GM21367 (cell line): ENCODE measurements around the gene CLDN34.

ENCODE experiments used
- ATAC-seq: cut with Tn5 transposase; IDR thresholded peaks from one replicate; pipeline ENCODE4 v1.9.1; 2021; ENCODE audit not compliant: unreplicated experiment

CLDN34 gene

GRCh38 chrX:10015355-10015722 lies 48.2 kb downstream of the CLDN34 start:
- no peak for ATAC-seq

GRCh38 chrX:10015723-10016518 lies 48.8 kb downstream of the CLDN34 start:
- no peak for ATAC-seq

DNA sequence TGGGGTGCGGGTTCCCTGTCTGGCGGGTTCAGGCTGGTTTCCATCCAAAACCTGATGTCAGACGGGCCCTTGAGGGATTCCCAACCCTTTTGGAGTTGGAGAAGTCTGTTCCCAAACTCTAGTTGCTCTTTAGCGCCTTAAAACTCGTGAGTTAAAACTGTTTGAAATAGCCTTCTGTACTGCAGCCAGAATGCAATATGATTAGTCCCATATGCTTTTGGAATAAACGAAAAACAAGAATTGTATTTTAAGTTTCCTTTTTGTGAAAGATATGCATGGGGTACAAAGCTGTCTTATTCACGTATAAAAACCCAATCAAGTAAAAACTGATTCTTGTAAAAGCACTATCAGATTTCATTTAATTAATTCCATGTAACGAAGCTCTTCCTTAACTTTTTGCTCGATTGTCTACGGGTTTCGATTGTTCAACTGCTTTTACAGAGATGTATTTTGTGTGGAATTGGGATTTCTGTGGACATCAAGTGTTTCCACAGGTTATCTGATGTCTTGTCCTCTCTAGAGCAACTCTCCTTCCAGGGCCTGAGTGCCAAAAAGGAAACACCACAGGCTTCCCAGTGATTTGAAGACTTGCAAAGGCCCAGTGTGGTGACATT lies 49.5 kb downstream of the CLDN34 start:
- ATAC-seq, result no peak

DNA sequence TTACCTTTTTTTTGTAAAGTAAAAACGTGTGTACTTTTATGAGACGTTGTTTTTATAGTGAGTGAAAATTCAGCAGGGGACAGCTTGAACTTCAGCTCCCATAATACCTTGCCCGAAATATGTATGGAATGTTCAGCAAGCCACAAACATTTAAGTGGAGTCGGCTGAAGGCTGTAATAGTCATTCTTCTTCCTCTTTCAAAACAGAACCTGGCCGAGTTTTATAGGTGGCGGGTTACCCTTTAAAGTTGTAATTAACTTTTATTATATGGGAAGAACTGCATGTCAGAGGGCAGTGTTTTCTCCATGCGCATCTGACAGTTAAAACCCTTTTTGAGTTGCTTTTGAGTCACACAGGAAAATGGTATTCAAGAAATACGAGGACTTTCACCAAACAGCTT lies 50.7 kb downstream of the CLDN34 start:
- ATAC-seq, result no peak
